Tibial nerve (tissue), 4 donors: ENCODE measurements around the gene CWF19L1. TPM values are rescaled to one million over a fixed set of nuclear protein-coding genes. Genes with fewer than 3 reads are reported as not detected.

Source experiments
- DNase-seq, 2 donors: peaks; one replicate each; pipeline ENCODE4 v3.0.0-alpha.2; 2019; ENCODE audit warnings: low spot score in 2 of 2
- H3K27ac ChIP-seq, 4 donors: fragments of 200-600 bp; sonication (generic) in 3 of 4; one replicate each; pipeline ENCODE4 v1.5.1; 2017 to 2019; ENCODE audit warnings: mild to moderate bottlenecking in 1 of 4
- H3K27me3 ChIP-seq, 2 donors: fragments of 200-600 bp; sonication (generic) in 1 of 2; one replicate each; pipeline versions ENCODE4 v1.5.1 to v1.6.0; 2017 to 2019
- H3K36me3 ChIP-seq, 3 donors: fragments of 200-600 bp; sonication (generic); one replicate each; pipeline ENCODE4 v1.5.1; 2018 to 2019
- H3K4me1 ChIP-seq, 4 donors: fragments of 200-600 bp; sonication (generic) in 3 of 4; one replicate each; pipeline ENCODE4 v1.5.1; 2017 to 2019
- H3K4me3 ChIP-seq, 4 donors: fragments of 200-600 bp; sonication (generic) in 3 of 4; one replicate each; pipeline ENCODE4 v1.5.1; 2017 to 2019; ENCODE audit warnings: mild to moderate bottlenecking in 1 of 4, moderate library complexity in 1 of 4
- H3K9me3 ChIP-seq, 4 donors: fragments of 200-600 bp; sonication (generic) in 3 of 4; one replicate each; pipeline ENCODE4 v1.5.1; 2017 to 2019
- EP300 ChIP-seq, 2 donors: sonication (generic); formaldehyde crosslinking; IDR thresholded peaks; one replicate each; pipeline ENCODE4 v1.6.1; 2017; ENCODE audit warnings: antibody characterized with exemption in 2 of 2, mild to moderate bottlenecking in 1 of 2
- POLR2A ChIP-seq, 2 donors: fragments of 450-650 bp; IDR thresholded peaks; one replicate each; pipeline ENCODE4 v1.6.1; 2017; ENCODE audit warnings: antibody characterized with exemption in 2 of 2, mild to moderate bottlenecking in 2 of 2, moderate library complexity in 2 of 2
- WGBS, 2 donors: methylation state at CpG; one replicate each; pipeline ENCODE4 v1.1.5; 2018; 5-methylcytosine and 5-hydroxymethylcytosine counted together
- total RNA-seq, 4 donors: library from RNA; depleted of rRNA; stranded (reverse); fragments of >200 nt; gene quantifications; one replicate each; pipeline ENCODE4 v1.1.0, GENCODE V29; 2016
- TF ChIP-seq, protein P1 (sequence below), 5 experiments: fragments of 200-600 bp in 3 of 5; fragments of 450-650 bp in 2 of 5; sonication (generic) in 3 of 5; IDR thresholded peaks; one replicate each; pipeline ENCODE4 v1.5.1; 2016 to 2019; ENCODE audit warnings: antibody characterized with exemption in 5 of 5, mild to moderate bottlenecking in 3 of 5, moderate library complexity in 2 of 5

CWF19L1 gene
- total RNA-seq, 4 donors from 2014 or later: 21.9 to 35.9 (median 26.1) TPM

DNA sequence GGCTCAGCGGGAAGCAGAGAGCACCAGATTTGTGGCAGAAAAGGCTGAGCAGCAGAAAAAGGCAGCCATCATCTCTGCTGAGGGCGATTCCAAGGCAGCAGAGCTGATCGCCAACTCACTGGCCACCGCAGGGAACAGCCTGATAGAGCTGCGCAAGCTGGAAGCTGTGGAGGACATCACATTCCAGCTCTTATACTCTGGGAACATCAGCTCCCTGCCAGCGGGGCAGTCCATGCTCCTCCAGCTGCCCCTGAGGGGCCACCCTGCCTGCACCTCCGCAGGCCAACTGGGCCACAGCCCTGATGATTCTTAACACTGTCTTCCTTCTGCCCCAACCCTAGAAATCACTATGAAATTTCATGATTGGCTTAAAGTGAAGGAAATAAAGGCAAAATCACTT is 18.6 kb downstream of the CWF19L1 start:
- Histone ChIP-seq H3K27me3 (no peaks in the 10 kb centered on the region), H3K27ac (no peak overlapping the region), H3K9me3 (no peaks in the 10 kb centered on the region), H3K36me3 (peaks cover 3 to 98% (median 8%) of the 10 kb centered on the region in 3 donors), H3K4me1 (no peaks in the 10 kb centered on the region), H3K4me3 (no peak overlapping the region)
- TF ChIP-seq, protein P1, sequence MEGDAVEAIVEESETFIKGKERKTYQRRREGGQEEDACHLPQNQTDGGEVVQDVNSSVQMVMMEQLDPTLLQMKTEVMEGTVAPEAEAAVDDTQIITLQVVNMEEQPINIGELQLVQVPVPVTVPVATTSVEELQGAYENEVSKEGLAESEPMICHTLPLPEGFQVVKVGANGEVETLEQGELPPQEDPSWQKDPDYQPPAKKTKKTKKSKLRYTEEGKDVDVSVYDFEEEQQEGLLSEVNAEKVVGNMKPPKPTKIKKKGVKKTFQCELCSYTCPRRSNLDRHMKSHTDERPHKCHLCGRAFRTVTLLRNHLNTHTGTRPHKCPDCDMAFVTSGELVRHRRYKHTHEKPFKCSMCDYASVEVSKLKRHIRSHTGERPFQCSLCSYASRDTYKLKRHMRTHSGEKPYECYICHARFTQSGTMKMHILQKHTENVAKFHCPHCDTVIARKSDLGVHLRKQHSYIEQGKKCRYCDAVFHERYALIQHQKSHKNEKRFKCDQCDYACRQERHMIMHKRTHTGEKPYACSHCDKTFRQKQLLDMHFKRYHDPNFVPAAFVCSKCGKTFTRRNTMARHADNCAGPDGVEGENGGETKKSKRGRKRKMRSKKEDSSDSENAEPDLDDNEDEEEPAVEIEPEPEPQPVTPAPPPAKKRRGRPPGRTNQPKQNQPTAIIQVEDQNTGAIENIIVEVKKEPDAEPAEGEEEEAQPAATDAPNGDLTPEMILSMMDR (IDR thresholded peaks at IDR 0.05): no peak
- TF ChIP-seq EP300 (IDR thresholded peaks at IDR 0.05) (no peak), POLR2A (IDR thresholded peaks at IDR 0.05) (no peak)
- 92 to 93% methylated on average over 7 of the region's 7 CpGs for whole genome bisulfite sequencing, 2 donors
- no peak for DNase-seq

DNA sequence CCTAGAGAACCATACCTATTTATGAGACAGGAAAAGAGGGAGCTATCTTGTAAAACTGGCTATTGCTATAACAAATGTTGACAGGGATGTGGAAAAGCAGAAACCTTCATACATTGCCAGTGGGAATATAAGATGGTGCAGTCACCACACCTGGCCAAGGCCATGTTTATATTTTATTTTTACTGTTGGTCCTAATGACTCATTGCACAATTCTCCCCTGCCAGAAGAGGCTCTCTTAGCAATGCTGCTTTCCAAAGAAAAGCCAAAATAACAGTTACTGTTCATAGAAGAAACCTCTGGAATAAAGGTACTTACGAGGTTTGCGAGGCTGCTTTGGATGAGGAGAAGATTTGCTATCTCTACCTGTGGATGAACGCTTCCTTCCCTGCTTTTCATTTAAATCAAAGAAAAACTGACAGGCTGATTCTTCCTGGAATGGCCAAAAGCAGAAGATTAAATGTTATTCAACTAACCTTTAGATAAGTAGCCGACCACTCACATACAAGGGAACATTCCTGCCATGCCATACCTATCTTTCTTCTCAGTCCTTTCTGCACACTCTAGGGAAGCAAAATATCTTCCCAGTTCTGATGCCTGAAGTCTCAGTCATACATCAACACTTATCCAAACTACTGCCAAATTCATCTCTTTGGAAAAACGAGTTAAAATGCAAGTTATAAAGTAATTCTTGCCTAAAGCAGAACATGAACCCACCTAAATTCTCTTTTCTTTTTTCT is 21.8 kb downstream of the CWF19L1 start:
- no peaks in the 10 kb centered on the region for H3K27me3 ChIP-seq
- WGBS, 2 donors: 93 to 94% methylated on average over 5 of the region's 5 CpGs
- no peak overlapping the region for H3K27ac ChIP-seq
- H3K4me3 ChIP-seq: no peak overlapping the region
- no peaks in the 10 kb centered on the region for H3K4me1 ChIP-seq
- TF ChIP-seq POLR2A (IDR thresholded peaks at IDR 0.05) (no peak), EP300 (IDR thresholded peaks at IDR 0.05) (no peak)
- TF ChIP-seq, protein P1 (IDR thresholded peaks at IDR 0.05): no peak
- H3K36me3 ChIP-seq: peaks cover 3 to 98% (median 15%) of the 10 kb centered on the region in 3 donors
- DNase-seq: no peak
- no peaks in the 10 kb centered on the region for H3K9me3 ChIP-seq

DNA sequence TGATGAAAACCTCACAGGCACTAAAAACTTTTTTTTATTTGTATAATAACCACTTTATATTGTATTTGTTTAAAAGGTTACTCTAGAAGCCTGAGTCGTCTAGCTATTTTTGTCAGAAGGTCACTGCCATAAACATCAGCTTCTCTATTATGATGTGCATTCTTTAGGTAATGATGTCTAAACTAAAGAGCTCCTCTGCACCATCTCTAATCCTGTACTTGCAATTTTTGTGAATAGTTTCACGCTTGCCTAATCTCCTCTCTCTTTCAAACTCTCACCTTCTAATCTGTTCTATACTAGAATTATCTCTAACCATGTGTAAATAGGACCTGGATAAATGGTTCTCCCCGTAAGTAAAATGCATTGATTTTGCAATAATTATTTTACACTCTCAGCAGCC is 27.6 kb downstream of the CWF19L1 start:
- Histone ChIP-seq H3K27ac (no peak overlapping the region), H3K4me3 (no peak overlapping the region), H3K4me1 (no peaks in the 10 kb centered on the region), H3K27me3 (no peaks in the 10 kb centered on the region), H3K36me3 (peaks cover 3 to 99% (median 22%) of the 10 kb centered on the region in 3 donors), H3K9me3 (no peaks in the 10 kb centered on the region)
- no peak for DNase-seq
- TF ChIP-seq, protein P1 (IDR thresholded peaks at IDR 0.05): no peak
- whole genome bisulfite sequencing, 2 donors: 89 to 90% methylated on average over 3 of the region's 3 CpGs

DNA sequence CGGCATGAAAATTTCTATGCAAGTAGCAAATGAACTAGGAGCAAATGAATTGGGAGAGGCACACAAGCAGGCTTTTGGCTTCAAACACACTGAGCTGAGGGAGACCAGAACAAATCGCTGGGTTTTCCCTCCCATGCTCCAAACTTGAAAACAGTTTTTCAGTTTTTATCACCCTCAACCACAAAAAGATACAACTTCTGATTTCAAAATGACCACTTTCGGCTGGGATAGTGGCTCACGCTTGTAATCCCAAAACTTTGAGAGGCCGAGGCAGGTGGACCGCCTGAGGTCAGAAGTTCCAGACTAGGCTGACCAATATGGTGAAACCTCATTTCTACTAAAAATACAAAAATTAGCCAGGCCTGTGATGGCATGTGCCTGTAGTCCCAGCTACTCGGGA is 29.0 kb downstream of the CWF19L1 start:
- no peak for DNase-seq
- TF ChIP-seq, protein P1 (IDR thresholded peaks at IDR 0.05): no peak
- TF ChIP-seq POLR2A (IDR thresholded peaks at IDR 0.05) (no peak), EP300 (IDR thresholded peaks at IDR 0.05) (no peak)
- H3K4me1 ChIP-seq: no peaks in the 10 kb centered on the region
- no peaks in the 10 kb centered on the region for H3K27me3 ChIP-seq
- peaks cover 0 to 99% (median 28%) of the 10 kb centered on the region in 3 donors for H3K36me3 ChIP-seq
- WGBS, 2 donors: 95 to 97% methylated on average over 7 of the region's 7 CpGs
- H3K4me3 ChIP-seq: no peak overlapping the region
- H3K9me3 ChIP-seq: no peaks in the 10 kb centered on the region
- no peak overlapping the region for H3K27ac ChIP-seq

DNA sequence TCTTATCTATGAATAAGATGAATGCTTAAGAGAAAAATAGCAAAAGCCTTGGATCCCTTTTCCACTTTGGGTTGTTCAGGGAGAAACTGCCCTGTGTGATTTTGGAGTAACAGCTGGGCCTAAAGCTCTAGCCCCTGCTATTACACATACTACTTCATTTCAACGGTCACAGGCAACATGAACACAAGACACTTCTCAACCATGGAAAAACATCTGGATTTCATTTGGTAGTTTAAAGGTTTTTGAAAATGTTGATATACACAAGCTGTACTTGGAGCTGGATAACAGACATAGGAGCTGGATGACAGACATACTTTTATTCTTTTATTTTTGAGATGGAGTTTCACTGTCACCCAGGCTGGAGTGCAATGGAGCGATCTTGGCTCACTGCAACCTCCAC is 35.3 kb downstream of the CWF19L1 start:
- TF ChIP-seq, protein P1 (IDR thresholded peaks at IDR 0.05): no peak
- TF ChIP-seq EP300 (IDR thresholded peaks at IDR 0.05) (no peak), POLR2A (IDR thresholded peaks at IDR 0.05) (no peak)
- no peak overlapping the region for H3K27ac ChIP-seq
- peaks cover 0 to 25% (median 7%) of the 10 kb centered on the region in 4 donors for H3K4me1 ChIP-seq
- H3K36me3 ChIP-seq: peaks cover 0 to 53% (median 15%) of the 10 kb centered on the region in 3 donors
- no peaks in the 10 kb centered on the region for H3K9me3 ChIP-seq
- no peaks in the 10 kb centered on the region for H3K27me3 ChIP-seq
- no peak overlapping the region for H3K4me3 ChIP-seq
- WGBS, 2 donors: 68 to 77% methylated on average over 2 of the region's 2 CpGs
- no peak for DNase-seq
